Large intestine (tissue), 3 donors: ENCODE results near the gene PDE8A. TPM values are rescaled to one million over a fixed set of nuclear protein-coding genes. Genes with fewer than 3 reads are reported as not detected.
"Not testable (repeated sequence)": the region's sequence is repeated elsewhere in the genome, so short reads cannot be mapped to it uniquely, and the experiment has no call there.

Source experiments
- DNase-seq, 2 donors: peaks; one replicate each; pipeline versions ENCODE4 v3.0.0 to v3.0.0-alpha.2; 2013
- H3K27ac ChIP-seq: one replicate; pipeline ENCODE4 v1.5.1; 2013; ENCODE audit warnings: low read length
- H3K27me3 ChIP-seq: 2 replicates; pipeline ENCODE4 v1.6.1; 2013; ENCODE audit warnings: low read length; ENCODE audit not compliant: control insufficient read depth, insufficient read depth
- H3K36me3 ChIP-seq: 2 replicates; pipeline ENCODE4 v1.6.1; 2013; ENCODE audit warnings: low read length; ENCODE audit not compliant: control insufficient read depth, insufficient read depth
- H3K4me1 ChIP-seq: one replicate; pipeline ENCODE4 v1.6.1; 2013; ENCODE audit warnings: low read length; ENCODE audit not compliant: control insufficient read depth, insufficient read depth
- H3K4me3 ChIP-seq: one replicate; pipeline ENCODE4 v1.5.1; 2013; ENCODE audit warnings: low read length
- H3K9me3 ChIP-seq: one replicate; pipeline ENCODE4 v1.6.1; 2013; ENCODE audit warnings: mild to moderate bottlenecking, low read depth, low read length, moderate library complexity; ENCODE audit not compliant: control insufficient read depth
- WGBS: methylation state at CpG from one replicate; pipeline ENCODE4 v1.1.5; 2013; ENCODE audit warnings: low lambda C conversion rate; ENCODE audit not compliant: insufficient coverage; 5-methylcytosine and 5-hydroxymethylcytosine counted together
- polyA plus RNA-seq: library from polyadenylated mRNA; unstranded; fragments of 120-200 nt; gene quantifications from one replicate; pipeline ENCODE4 v1.2.1, GENCODE V29; 2013

PDE8A gene
- polyA plus RNA-seq, 1 donor: 58.2 TPM

DNA sequence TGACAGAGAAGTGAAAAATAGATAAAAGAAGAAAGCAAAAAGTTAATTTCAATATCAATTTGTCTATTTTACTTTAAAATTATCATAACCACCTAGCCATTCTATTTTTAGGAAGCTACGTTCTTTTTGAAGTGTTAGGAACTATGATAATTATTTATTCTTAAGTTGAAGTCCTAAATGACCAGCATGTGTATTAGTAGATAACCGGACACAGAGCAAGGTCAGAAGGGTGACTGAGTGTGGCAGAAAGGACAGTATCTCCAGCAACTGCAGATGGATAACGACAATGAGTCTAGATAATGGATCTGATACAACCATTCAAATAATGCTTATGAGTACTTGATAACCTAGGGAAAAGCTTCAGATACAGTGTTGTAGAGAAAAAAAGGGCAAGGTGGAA is 198.0 kb downstream of the PDE8A start:
- no peaks in the 10 kb centered on the region for H3K27me3 ChIP-seq
- H3K9me3 ChIP-seq: no peaks in the 10 kb centered on the region
- H3K27ac ChIP-seq: no peak overlapping the region
- no peaks in the 10 kb centered on the region for H3K36me3 ChIP-seq
- no peak for DNase-seq
- no peak overlapping the region for H3K4me3 ChIP-seq
- no peaks in the 10 kb centered on the region for H3K4me1 ChIP-seq
- WGBS: 50% methylated on average over 3 of the region's 3 CpGs

DNA sequence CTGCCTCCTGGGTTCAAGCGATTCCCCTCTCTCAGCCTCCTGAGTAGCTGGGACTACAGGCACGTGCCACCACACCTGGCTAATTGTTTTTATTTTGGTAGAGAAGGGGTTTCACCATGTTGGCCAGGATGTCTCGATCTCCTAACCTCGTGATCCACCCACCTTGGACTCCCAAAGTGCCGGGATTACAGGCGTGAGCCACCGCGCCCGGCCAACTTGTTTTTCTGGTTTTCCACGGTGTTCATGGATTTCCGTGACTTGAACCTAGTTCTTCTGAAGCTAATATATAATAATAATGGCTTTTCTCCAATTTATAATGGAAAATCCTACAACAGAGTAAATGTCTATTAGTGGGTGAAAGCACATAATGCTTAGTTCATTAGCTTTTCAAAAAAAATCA is 203.7 kb downstream of the PDE8A start:
- H3K4me3 ChIP-seq, H3K4me1 ChIP-seq, H3K27me3 ChIP-seq, H3K36me3 ChIP-seq, H3K27ac ChIP-seq, H3K9me3 ChIP-seq, DNase-seq: not testable (repeated sequence)
- no CpG with 5 or more reads among the region's 11 CpGs for WGBS

DNA sequence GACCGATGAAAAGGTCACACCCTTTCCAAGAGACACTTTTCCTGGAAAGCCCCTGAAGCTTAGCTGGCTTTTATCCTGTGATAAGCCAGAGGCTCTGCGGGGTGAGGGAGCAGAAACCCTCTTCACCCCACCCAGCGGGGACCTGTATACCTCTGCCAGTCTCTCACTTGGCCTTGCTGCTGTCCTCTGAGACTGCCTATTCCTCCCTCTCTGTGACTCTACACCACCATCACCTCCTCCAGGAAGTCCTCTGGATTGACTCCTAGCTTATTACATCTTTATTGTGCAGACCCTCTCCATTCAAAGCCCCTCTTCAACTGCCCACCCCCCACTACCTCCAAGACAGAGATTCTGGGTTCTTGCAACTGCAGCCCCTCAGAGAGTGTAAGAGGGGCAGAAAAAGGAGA is 206.5 kb downstream of the PDE8A start:
- WGBS: no CpG with 5 or more reads among the region's 3 CpGs
- H3K36me3 ChIP-seq, H3K27ac ChIP-seq, DNase-seq, H3K9me3 ChIP-seq, H3K27me3 ChIP-seq, H3K4me1 ChIP-seq, H3K4me3 ChIP-seq: not testable (repeated sequence)

Other genes with a start within 250 kb of the PDE8A start
- gene ZNF592, start 233.3 kb upstream of the PDE8A start, polyA plus RNA-seq: 24.3 TPM
- gene ALPK3, start 164.5 kb upstream of the PDE8A start, polyA plus RNA-seq: 9.4 TPM
- 33.1 TPM for gene SLC28A1, start 97.2 kb upstream of the PDE8A start, polyA plus RNA-seq